H7 (cell line): ENCODE data around the gene ROR1. TPM values are rescaled to one million over a fixed set of nuclear protein-coding genes. Genes with fewer than 3 reads are reported as not detected.
"Not testable (repeated sequence)": the region's sequence is repeated elsewhere in the genome, so short reads cannot be mapped to it uniquely, and the experiment has no call there.

Experiments
- DNase-seq: peaks from one replicate; pipeline ENCODE4 v3.0.0; 2012
- H3K27me3 ChIP-seq: 2 replicates; pipeline ENCODE4 v1.6.0; 2011; ENCODE audit warnings: mild to moderate bottlenecking, low read length; ENCODE audit not compliant: control insufficient read depth, insufficient read depth
- H3K36me3 ChIP-seq: replicated peaks from 2 replicates; pipeline ENCODE4 v1.5.1; 2011; ENCODE audit warnings: low read length; ENCODE audit not compliant: control insufficient read depth, insufficient read depth
- H3K4me3 ChIP-seq: 2 replicates; pipeline ENCODE4 v1.5.1; 2011; ENCODE audit warnings: low read depth, mild to moderate bottlenecking, control low read depth, low read length, moderate library complexity; ENCODE audit not compliant: insufficient read depth
- total RNA-seq: library from RNA; depleted of rRNA; stranded (reverse); fragments of >200 nt; shearing (Covaris generic); gene quantifications from 2 replicates; pipeline ENCODE4 v1.2.3, GENCODE V29; 2014

ROR1 gene
- total RNA-seq, 1 experiment from 2014 or later, result 63.4 TPM

DNA sequence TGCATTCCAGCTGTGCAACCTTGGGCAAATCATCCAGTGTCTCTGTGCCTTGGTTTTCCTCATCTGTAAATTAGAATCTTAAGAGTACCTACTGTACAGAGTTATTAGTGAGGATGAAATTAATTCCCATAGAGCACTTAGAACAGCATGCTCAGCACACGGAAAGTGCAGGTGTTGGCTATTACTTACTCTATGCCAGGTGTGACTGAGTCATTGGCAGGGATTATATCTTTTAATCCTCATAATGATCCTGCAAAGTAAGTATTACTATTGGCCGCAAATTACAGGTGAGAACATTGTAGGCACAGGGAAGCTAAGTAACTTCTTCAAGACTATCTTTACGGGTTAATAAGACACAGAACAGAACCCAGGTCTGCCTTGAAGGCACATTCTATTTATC, 423.3 kb downstream of the ROR1 start:
- Histone ChIP-seq H3K36me3 (no peaks in the 10 kb centered on the region), H3K27me3 (no peaks in the 10 kb centered on the region)
- DNase-seq, result no peak

DNA sequence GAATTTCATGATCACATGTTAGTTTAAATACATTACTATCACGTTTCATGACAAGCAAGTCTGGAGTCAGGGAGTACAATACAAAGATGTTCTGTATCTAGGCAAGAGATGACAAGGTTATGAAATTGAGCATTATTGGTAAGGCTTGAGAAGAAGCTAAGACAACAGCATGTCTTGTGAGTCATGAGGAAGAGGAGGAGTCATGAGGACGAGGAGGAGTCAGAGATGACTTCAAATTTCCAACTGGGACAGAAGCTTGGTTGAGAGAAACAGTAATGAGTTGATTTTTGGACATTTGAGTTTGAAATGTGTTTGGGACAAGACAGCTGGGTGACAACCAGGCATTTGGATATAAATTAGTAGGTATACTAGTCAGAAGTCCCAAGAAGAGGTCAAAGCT, 425.3 kb downstream of the ROR1 start:
- no peaks in the 10 kb centered on the region for H3K36me3 ChIP-seq
- H3K4me3 ChIP-seq, result no peak overlapping the region
- no peaks in the 10 kb centered on the region for H3K27me3 ChIP-seq
- no peak for DNase-seq

More for the DNA sequence above, 423.3 kb downstream of the ROR1 start:
- H3K4me3 ChIP-seq, result no peak overlapping the region

DNA sequence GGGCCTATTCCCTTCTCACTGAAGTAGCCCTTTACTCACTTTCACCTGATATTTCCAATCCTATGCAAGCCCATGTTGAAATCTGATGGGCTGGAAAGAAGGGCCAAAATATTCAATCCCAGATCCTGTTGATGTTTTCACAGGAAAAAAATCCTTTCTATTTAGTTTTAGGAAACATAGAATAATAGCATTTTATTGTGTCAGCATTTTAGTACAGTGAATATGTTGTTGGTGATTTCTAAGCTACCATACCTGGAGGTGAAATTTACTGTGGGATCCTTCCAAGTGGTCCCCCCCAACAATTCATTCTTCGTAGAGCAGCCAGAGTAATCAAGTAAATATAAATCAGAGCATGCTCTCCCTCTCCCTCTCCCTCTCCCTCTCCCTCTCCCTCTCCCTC, 426.2 kb downstream of the ROR1 start:
- no peak for DNase-seq

DNA sequence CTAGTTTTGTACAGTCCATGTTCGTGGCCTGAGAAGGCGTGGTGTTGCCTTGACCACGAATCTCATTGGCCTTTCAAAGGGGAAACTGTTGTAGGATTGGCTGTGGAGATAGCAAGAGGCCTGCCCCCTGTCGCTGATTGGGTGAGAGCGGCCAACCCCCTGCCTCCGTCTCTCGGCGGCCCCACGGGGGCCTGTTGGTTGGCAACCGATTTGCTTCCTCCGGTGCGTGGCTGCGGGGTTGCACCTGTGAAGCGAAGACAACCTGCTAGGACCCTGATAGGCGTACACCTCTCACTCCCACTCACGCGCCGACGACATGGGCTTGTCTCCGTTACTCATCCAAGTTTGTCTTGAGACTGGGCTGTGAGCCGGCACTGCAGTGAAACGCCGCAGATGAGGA, 429.6 kb downstream of the ROR1 start, which contains the start of gene UBE2U:
TSS of gene UBE2U (plus strand) at position 204 of the 400 bp plus-strand sequence. CDS start 428 bp downstream, outside the sequence.
- H3K27me3 ChIP-seq, result no peaks in the 10 kb centered on the region
- no peaks in the 10 kb centered on the region for H3K36me3 ChIP-seq
- H3K4me3 ChIP-seq, result no peak within 1 kb of the TSS
- no peak for DNase-seq

More for the DNA sequence above, 426.2 kb downstream of the ROR1 start:
- Histone ChIP-seq H3K36me3 (no peaks in the 10 kb centered on the region), H3K27me3 (no peaks in the 10 kb centered on the region), H3K4me3 (no peak overlapping the region)

DNA sequence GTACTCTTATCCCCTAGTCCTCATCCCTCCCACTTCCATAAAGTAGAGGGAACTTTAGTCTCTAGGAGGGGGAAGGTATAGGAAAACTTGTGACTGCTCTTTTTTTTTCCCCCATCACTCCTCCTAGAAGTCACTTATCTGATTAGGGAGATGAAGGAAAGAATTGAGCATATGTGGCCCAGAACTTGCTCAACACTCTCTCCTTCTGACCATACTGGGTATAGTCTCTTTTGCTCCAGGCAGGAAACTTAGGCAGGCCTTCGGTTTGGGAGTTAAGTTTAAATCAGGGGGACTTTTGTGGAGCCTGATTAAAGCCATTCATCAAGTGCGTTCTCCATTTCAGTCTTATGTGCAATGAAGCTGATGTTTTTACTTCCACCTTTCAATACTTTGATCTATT, 435.4 kb downstream of the ROR1 start:
- Histone ChIP-seq H3K4me3 (no peak overlapping the region), H3K36me3 (no peaks in the 10 kb centered on the region), H3K27me3 (no peaks in the 10 kb centered on the region; the same call in 1 of the 2 replicates)
- DNase-seq, result no peak

DNA sequence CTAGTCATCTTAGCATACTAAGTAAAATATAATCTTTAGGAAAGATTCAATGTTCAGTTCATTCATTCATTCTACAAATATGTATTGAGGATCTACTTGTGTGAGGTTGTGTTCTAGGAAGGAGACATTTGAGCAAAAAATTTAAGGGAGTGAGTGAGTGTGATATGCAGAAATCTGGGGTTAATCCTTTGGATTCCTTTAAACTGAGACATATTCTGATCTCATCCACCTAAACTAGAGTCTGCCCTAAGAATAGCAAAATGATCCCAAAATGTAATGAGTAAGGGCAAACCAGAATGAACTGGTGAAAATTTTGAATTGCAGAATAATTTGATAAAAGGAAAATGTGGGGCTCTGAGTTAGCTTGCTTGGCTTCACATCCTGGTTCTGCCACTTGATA, 438.2 kb downstream of the ROR1 start:
- Histone ChIP-seq H3K4me3 (no peak overlapping the region), H3K27me3 (no peaks in the 10 kb centered on the region; the same call in 1 of the 2 replicates), H3K36me3 (no peaks in the 10 kb centered on the region)
- DNase-seq, result no peak

DNA sequence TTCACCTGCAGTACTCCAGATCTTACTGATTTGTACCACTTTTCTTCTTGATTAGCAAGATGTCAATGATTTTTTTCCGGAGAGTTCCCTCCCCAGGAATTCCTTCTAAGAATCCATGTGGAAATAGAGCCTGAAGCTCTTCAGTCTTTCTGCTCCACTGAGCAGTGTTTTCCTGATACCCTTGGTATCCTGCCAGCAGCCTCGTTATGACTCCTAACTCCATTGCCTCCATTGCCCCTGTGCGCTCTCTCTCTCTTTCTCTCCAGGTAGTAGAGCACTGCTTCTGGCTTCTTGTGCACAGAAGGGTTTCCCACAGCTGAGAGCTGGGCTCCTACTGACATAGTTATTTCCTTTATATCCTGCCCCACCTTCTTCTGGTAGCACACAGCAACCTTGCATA, 441.8 kb downstream of the ROR1 start:
- H3K27me3 ChIP-seq, result no peaks in the 10 kb centered on the region; the same call in 1 of the 2 replicates
- no peak overlapping the region for H3K4me3 ChIP-seq
- H3K36me3 ChIP-seq, result no peaks in the 10 kb centered on the region
- DNase-seq, result no peak

DNA sequence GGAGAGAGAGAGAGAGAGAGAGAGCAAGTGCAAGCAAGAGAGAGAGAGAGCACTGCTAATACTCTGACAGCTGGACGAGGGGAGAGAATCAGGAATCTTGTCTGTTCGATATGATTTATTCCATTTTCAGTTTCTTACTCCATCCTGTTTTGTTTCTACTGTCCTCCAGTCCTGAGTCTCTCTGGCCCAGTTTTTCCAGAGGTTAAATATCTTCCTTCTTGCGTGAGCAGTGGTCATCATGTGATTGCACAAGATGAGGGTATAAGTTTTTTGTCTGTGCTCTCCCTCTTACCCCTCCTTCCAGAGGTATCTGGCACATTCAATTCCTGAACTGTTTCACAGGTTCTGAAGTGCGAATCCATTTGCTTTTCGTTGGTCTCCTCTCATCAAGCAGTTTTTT, 446.4 kb downstream of the ROR1 start:
- Histone ChIP-seq H3K36me3 (no peaks in the 10 kb centered on the region), H3K4me3 (no peak overlapping the region), H3K27me3 (no peaks in the 10 kb centered on the region)
- no peak for DNase-seq

DNA sequence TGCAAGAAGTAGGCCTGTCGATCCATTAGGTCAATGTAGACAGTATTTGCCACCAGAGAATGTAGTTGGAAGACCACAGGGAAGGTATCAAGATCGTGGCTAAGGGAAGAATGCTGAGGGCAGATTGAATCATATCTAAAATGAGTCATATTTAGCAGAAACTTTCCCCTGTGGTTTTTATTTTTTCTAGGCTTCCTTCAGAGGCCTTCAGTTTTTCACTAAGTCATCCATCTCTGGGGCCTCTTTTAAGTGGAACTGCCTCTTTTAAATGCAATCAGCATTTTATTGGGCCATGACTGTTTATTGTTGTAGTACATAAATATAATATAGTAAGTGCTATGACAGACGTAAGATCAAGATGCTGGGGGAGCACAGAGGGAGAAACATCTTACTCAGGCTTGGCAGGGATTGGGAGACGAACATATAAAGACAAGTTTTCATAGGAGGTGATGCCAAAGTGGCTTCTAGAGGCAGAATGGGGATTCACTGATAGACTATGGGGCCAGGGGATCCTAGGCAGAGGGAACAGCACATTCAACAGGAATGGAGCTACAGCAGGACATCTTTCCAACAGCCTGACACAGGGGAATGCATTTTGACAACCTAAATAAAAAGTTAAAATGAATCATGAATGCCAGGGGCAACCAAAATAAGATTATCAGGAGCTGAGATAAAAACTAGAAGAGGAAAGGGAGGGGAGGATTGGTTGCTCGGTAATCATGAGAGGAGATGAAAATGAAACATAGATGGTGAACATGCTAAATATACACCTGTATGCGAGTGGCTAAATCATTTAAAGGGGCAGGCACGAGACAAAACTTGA, 449.7 kb downstream of the ROR1 start:
- DNase-seq, result no peak
- Histone ChIP-seq H3K27me3 (no peaks in the 10 kb centered on the region), H3K4me3 (no peak overlapping the region), H3K36me3 (no peaks in the 10 kb centered on the region)

DNA sequence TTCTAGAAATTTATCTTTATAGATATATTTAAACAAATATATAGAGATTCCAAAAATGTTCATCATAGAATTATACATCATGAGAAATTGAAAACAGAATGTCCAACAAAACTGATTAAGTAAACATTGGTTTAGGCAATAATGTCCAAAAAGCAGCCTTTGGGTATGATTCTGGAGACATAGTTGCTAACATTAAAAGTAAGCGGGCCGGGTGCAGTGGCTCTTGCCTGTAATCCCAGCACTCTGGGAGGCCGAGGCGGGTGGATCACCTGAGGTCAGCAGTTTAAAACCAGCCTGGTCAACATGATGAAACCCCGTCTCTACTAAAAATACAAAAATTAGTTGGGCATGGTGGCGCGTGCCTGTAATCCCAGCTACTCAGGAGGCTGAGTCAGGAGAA, 450.4 kb downstream of the ROR1 start:
- H3K4me3 ChIP-seq, H3K27me3 ChIP-seq, H3K36me3 ChIP-seq, DNase-seq: not testable (repeated sequence)

DNA sequence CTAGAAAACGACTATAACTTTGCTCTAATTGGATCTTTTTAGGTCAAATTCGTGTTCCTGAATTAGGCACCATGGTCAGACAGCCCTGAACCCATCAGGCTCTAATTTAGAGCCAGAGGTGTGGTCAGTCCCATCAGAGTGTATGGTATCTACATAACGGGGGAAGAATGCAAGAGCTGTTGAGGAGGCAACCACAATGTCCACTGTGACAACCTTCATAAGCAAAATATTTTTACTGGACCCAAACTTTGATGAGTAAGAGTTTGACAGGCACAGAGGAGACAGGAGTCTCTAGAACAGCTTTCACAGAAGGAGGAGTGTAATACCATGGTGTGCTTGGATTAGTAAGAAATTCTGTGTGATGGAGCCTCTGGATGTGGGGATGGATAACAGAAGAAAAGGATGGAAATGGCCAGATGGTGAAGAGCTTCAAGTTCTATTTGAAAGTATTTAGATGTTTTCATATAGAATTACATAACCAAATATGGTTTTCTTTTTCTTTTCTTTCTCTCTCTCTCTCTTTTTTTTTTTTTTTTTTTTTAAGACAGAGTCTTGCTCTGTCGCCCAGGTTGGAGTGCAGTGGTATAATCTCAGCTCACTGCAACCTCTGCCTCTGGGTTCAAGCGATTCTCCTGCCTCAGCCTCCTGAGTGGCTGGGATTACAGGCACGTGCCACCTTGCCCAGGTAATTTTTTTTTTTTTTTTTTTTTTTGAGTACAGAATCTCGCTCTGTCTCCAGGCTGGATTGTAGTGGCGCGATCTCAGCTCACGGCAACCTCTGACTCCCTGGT, 454.5 kb downstream of the ROR1 start:
- Histone ChIP-seq H3K4me3 (no peak overlapping the region), H3K27me3 (no peaks in the 10 kb centered on the region), H3K36me3 (no peaks in the 10 kb centered on the region)
- DNase-seq, result no peak

DNA sequence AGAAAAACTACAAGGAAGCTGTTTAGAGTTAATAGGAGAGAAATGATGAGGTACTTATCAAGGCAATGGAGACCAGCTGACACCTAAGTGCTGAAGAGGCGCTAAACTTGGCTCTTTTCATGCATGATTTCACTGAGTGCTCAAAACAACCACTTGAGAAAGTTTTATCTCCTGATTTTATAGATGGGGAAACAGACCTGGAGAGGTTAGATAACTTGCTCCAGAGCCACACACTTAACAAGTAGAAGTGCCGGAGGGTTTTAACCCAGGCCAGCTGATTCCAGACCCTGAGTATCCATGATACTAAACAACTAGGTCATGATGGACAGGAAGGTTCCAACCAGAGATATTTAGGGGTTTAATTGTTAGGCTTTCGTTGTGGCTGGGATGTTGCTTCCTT, 455.5 kb downstream of the ROR1 start:
- Histone ChIP-seq H3K4me3 (no peak overlapping the region), H3K36me3 (no peaks in the 10 kb centered on the region), H3K27me3 (no peaks in the 10 kb centered on the region)
- no peak for DNase-seq
